ENCODE data around the gene SPEM3.

- TF ChIP-seq CTCF (conservative IDR thresholded peaks at IDR 0.05) (no peak), ZFX (IDR thresholded peaks at IDR 0.05) (no peak)
These were observed 11.5 kb upstream of the SPEM3 start for GRCh38 chr17:7417056-7417655.

Data from C4-2B (cell line).